Measurements from ENCODE around the gene ZNRD2. TPM values are rescaled to one million over a fixed set of nuclear protein-coding genes. Genes with fewer than 3 reads are reported as not detected.

The ZNRD2 gene
- total and polyA plus RNA-seq, 10 of the 15 experiments (the other 5 are each of a cell fraction or from before 2014, with no cell fraction given), result 7.9 to 111 (median 55.4) TPM

GRCh38 chr11:65548395-65548794 lies 21.9 kb upstream of the ZNRD2 start:
- H3K4me3 ChIP-seq, result no peak overlapping the region
- no peak for ATAC-seq
- no peaks in the 10 kb centered on the region for H3K27me3 ChIP-seq (replicated peaks in 1 of 2; ENCODE audit: control insufficient read depth in 2 of 2, insufficient read depth in 2 of 2, low read length in 1 of 2)
- no peak overlapping the region for H3K9ac ChIP-seq (ENCODE audit: control insufficient read depth, insufficient read depth, low read length)
- H3K4me2 ChIP-seq (ENCODE audit: control insufficient read depth, insufficient read depth), result no peak overlapping the region
- no peaks in the 10 kb centered on the region for H3K79me2 ChIP-seq (ENCODE audit: control insufficient read depth, insufficient read depth, low read length)
- in situ Hi-C loops (cut with MboI) (no loop called here), intact Hi-C loops (cut with micrococcal nuclease; ENCODE audit: unreplicated experiment) (no loop called here)
- ChIA-PET CTCF (interaction anchor here (1.2 to 4.7 kb wide), 2 partner anchors 7 to 41 kb away, joined by 3 to 29 read pairs; no protein-coding TSS in a partner anchor), RAD21 (ENCODE audit: unreplicated experiment) (interaction anchor here (1.6 kb wide), 1 partner anchor 8 kb away, joined by 5 read pairs; no protein-coding TSS in a partner anchor), SMC1A (ENCODE audit: uncharacterized antibody, unreplicated experiment) (no interaction called here), POLR2A (interaction anchor here (0.6 kb wide), 1 partner anchor 14 kb away, joined by 8 read pairs; no protein-coding TSS in a partner anchor)
- no peak for TF ChIP-seq NR2F1 (conservative IDR thresholded peaks at IDR 0.05)
- no peak for TF ChIP-seq POU2F2 (IDR thresholded peaks at IDR 0.05; ENCODE audit: borderline replicate concordance, low read depth, low read length)
- no peak for TF ChIP-seq RELA (IDR thresholded peaks at IDR 0.05; ENCODE audit: borderline replicate concordance, partially characterized antibody)
- TF ChIP-seq RCOR1 (conservative IDR thresholded peaks at IDR 0.05; ENCODE audit: low read depth, low read length), result no peak
- TF ChIP-seq IRF4 (IDR thresholded peaks at IDR 0.05; ENCODE audit: low read depth, low read length), result no peak
- TF ChIP-seq SMAD1 (IDR thresholded peaks at IDR 0.05; ENCODE audit: low read depth, partially characterized antibody), result no peak
- no peak for TF ChIP-seq MYC (IDR thresholded peaks at IDR 0.05; ENCODE audit: insufficient read depth, insufficient read length, insufficient replicate concordance, low read length, severe bottlenecking)
- no peak for TF ChIP-seq SIN3A (IDR thresholded peaks at IDR 0.05; ENCODE audit: low read depth, low read length)
- no peak for TF ChIP-seq EGR1 (IDR thresholded peaks at IDR 0.05; ENCODE audit: borderline replicate concordance in 1 of 2, low read depth in 2 of 2, low read length in 2 of 2)
- TF ChIP-seq PRDM15 (CRISPR knock-in tag; IDR thresholded peaks at IDR 0.05), result no peak
- TF ChIP-seq BCL3 (IDR thresholded peaks at IDR 0.05; ENCODE audit: borderline replicate concordance, insufficient read depth, low read depth, low read length, poor library complexity, severe bottlenecking), result no peak
- no peak for TF ChIP-seq YY1 (IDR thresholded peaks at IDR 0.05; ENCODE audit: low read depth, low read length)
- TF ChIP-seq JUND (IDR thresholded peaks at IDR 0.05; ENCODE audit: low read depth, low read length), result no peak
- no peak for TF ChIP-seq STAT3 (IDR thresholded peaks at IDR 0.05; ENCODE audit: low read depth, low read length)
- DNase-seq (ENCODE audit: low read depth, low spot score), result no peak
- no peaks in the 10 kb centered on the region for H4K20me1 ChIP-seq (ENCODE audit: control insufficient read depth, insufficient read depth)
- no peaks in the 10 kb centered on the region for H3K36me3 ChIP-seq (ENCODE audit: control insufficient read depth in 2 of 2, insufficient read depth in 2 of 2, low read length in 1 of 2)
- no peaks in the 10 kb centered on the region for H3K9me3 ChIP-seq (replicated peaks; ENCODE audit: control insufficient read depth, insufficient read depth, low read length)
- H3K4me1 ChIP-seq (ENCODE audit: control insufficient read depth, insufficient read depth, low read length), result peaks cover 24% of the 10 kb centered on the region
- no peak for FAIRE-seq
- H2AFZ ChIP-seq (ENCODE audit: control insufficient read depth, low read depth, low read length), result no peak overlapping the region
- no TSS peak for BruUV-seq (replicated peaks)
- 19% methylated on average over 3 of the region's 3 CpGs for WGBS (ENCODE audit: insufficient coverage, insufficient replicate concordance, low lambda C conversion rate, missing lambda C conversion rate)
- no peak overlapping the region for H3K27ac ChIP-seq (ENCODE audit: control insufficient read depth, insufficient read depth)
